PC-9 (cell line): ENCODE data around the gene KLHL35. TPM values are rescaled to one million over a fixed set of nuclear protein-coding genes. Genes with fewer than 3 reads are reported as not detected.
A peak's percentile ranks its signal among the peaks of the same experiment; 100 is the strongest.

Experiments used
- BruUV-seq: library from RNA; stranded (reverse); fragments of 400-500 nt; replicated peaks from 2 replicates; lab custom pipeline; 2021; lab: Mats Ljungman, UMichigan
- CTCF ChIA-PET: fragments of 300-600 bp; sonication (Branson Sonifier 250); formaldehyde crosslinking; loops from one replicate; lab custom pipeline; 2022; ENCODE audit warnings: antibody characterized with exemption; lab: Charles Lee
- POLR2A ChIA-PET: fragments of 300-600 bp; sonication (Branson Sonifier 250); formaldehyde crosslinking; loops from one replicate; lab custom pipeline; 2022; ENCODE audit warnings: antibody characterized with exemption; ENCODE audit not compliant: unreplicated experiment; lab: Charles Lee
- DNase-seq, 2 experiments: peaks; one replicate each; pipeline versions ENCODE4 v3.0.0 to v3.0.0-alpha.2; 2015 to 2022; ENCODE audit warnings: mixed read lengths in 1 of 2
- H2AFZ ChIP-seq: fragments of 200-600 bp; sonication (generic); 2 replicates; pipeline ENCODE4 v1.8.1; 2017; ENCODE audit warnings: antibody characterized with exemption
- H3F3A ChIP-seq: fragments of 200-600 bp; sonication (generic); 2 replicates; pipeline ENCODE4 v1.8.1; 2017; ENCODE audit warnings: antibody characterized with exemption, mild to moderate bottlenecking, low read depth; ENCODE audit not compliant: insufficient read depth
- H3K27ac ChIP-seq: fragments of 200-600 bp; sonication (generic); 2 replicates; pipeline ENCODE4 v1.6.1; 2016; ENCODE audit warnings: mixed run types
- H3K27me3 ChIP-seq: fragments of 200-600 bp; sonication (generic); 2 replicates; pipeline ENCODE4 v1.6.1; 2016; ENCODE audit warnings: low read depth, mixed run types; ENCODE audit not compliant: insufficient read depth
- H3K36me3 ChIP-seq: fragments of 200-600 bp; sonication (generic); 2 replicates; pipeline ENCODE4 v1.6.1; 2016; ENCODE audit warnings: low read depth, mixed run types
- H3K4me1 ChIP-seq: fragments of 200-600 bp; sonication (generic); replicated peaks from 2 replicates; pipeline ENCODE4 v1.6.1; 2016; ENCODE audit warnings: mixed run types; ENCODE audit not compliant: insufficient read depth
- H3K4me2 ChIP-seq: fragments of 200-600 bp; sonication (generic); 2 replicates; pipeline ENCODE4 v1.6.1; 2017; ENCODE audit warnings: mixed run types
- H3K4me3 ChIP-seq: fragments of 200-600 bp; sonication (generic); 2 replicates; pipeline ENCODE4 v1.6.1; 2016; ENCODE audit warnings: mixed run types
- H3K79me2 ChIP-seq: fragments of 200-600 bp; sonication (generic); 2 replicates; pipeline ENCODE4 v1.6.1; 2017; ENCODE audit warnings: low read depth, mixed run types
- H3K9me2 ChIP-seq: fragments of 200-600 bp; sonication (generic); 2 replicates; pipeline ENCODE4 v1.8.1; 2017; ENCODE audit warnings: mild to moderate bottlenecking; ENCODE audit not compliant: insufficient read depth
- H3K9me3 ChIP-seq: fragments of 200-600 bp; sonication (generic); 2 replicates; pipeline ENCODE4 v1.8.1; 2016; ENCODE audit warnings: low read depth; ENCODE audit not compliant: insufficient read depth
- H4K20me1 ChIP-seq: fragments of 200-600 bp; sonication (generic); 2 replicates; pipeline ENCODE4 v1.8.1; 2017; ENCODE audit not compliant: insufficient read depth
- EZH2 ChIP-seq: fragments of 200-600 bp; sonication (generic); IDR thresholded peaks from 2 replicates; pipeline ENCODE4 v1.8.0; 2017; ENCODE audit warnings: antibody characterized with exemption, low read depth
- intact Hi-C: fragments of 100-400 bp; cut with micrococcal nuclease; formaldehyde crosslinking; loops from one replicate; pipeline ENCODE4 v1.10.0; 2022; ENCODE audit not compliant: unreplicated experiment
- total RNA-seq: library from RNA; stranded (reverse); gene quantifications from 2 replicates; pipeline ENCODE4 v1.2.3, GENCODE V29; 2021
- TF ChIP-seq, protein P1 (sequence below): fragments of 200-600 bp; sonication (generic); conservative IDR thresholded peaks from 2 replicates; pipeline ENCODE4 v1.6.1; 2017; ENCODE audit warnings: mixed run types, antibody characterized with exemption, mild to moderate bottlenecking, moderate library complexity

The KLHL35 gene
- total RNA-seq, 1 experiment from 2014 or later, result 11.1 TPM

- ChIA-PET CTCF (no interaction called here), POLR2A (interaction anchor here (0.6 kb wide), 1 partner anchor 610 kb away, joined by 11 read pairs; no protein-coding TSS in a partner anchor)
- Histone ChIP-seq H3K9me2 (no peaks in the 10 kb centered on the region), H3K4me1 (peaks cover 28% of the 10 kb centered on the region), H3F3A (peaks cover 86% of the 10 kb centered on the region), H3K4me3 (peak overlapping the region; percentile 95; the same call in 1 of the 2 replicates), H3K9me3 (no peaks in the 10 kb centered on the region), H3K27ac (peak overlapping the region; percentile 95), H3K79me2 (peaks cover 85% of the 10 kb centered on the region), H3K36me3 (peaks cover 76% of the 10 kb centered on the region), H3K27me3 (no peaks in the 10 kb centered on the region), H3K4me2 (peak overlapping the region; percentile 92), H4K20me1 (peaks cover 80% of the 10 kb centered on the region), H2AFZ (no peak overlapping the region)
- TF ChIP-seq, protein P1, sequence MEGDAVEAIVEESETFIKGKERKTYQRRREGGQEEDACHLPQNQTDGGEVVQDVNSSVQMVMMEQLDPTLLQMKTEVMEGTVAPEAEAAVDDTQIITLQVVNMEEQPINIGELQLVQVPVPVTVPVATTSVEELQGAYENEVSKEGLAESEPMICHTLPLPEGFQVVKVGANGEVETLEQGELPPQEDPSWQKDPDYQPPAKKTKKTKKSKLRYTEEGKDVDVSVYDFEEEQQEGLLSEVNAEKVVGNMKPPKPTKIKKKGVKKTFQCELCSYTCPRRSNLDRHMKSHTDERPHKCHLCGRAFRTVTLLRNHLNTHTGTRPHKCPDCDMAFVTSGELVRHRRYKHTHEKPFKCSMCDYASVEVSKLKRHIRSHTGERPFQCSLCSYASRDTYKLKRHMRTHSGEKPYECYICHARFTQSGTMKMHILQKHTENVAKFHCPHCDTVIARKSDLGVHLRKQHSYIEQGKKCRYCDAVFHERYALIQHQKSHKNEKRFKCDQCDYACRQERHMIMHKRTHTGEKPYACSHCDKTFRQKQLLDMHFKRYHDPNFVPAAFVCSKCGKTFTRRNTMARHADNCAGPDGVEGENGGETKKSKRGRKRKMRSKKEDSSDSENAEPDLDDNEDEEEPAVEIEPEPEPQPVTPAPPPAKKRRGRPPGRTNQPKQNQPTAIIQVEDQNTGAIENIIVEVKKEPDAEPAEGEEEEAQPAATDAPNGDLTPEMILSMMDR, result no peak
- no peak for TF ChIP-seq EZH2
- intact Hi-C loops, result no loop called here
- BruUV-seq, result no TSS peak
- no peak for DNase-seq
Observed at GRCh38 chr11:75403037-75403436, 30.0 kb downstream of the KLHL35 start.

GRCh38 chr11:75402002-75402773 is 30.8 kb downstream of the KLHL35 start:
- Histone ChIP-seq H3K36me3 (peaks cover 71% of the 10 kb centered on the region), H3K9me3 (no peaks in the 10 kb centered on the region), H3K4me2 (peak overlapping the region; percentile 92), H3K4me3 (peak overlapping the region; percentile 95; the same call in 1 of the 2 replicates), H3K9me2 (no peaks in the 10 kb centered on the region), H4K20me1 (peaks cover 71% of the 10 kb centered on the region), H3K27ac (peak overlapping the region; percentile 95), H2AFZ (no peak overlapping the region), H3F3A (peaks cover 77% of the 10 kb centered on the region), H3K27me3 (no peaks in the 10 kb centered on the region), H3K4me1 (peaks cover 28% of the 10 kb centered on the region), H3K79me2 (peaks cover 79% of the 10 kb centered on the region)
- TF ChIP-seq, protein P1, result no peak
- ChIA-PET POLR2A (interaction anchor here (0.6 kb wide), 2 partner anchors 169 to 611 kb away, joined by 4 to 11 read pairs; no protein-coding TSS in a partner anchor), CTCF (no interaction called here)
- intact Hi-C loops, result no loop called here
- DNase-seq, result peak in 1 of 2 experiments; percentile 26
- BruUV-seq, result no TSS peak

GRCh38 chr11:75400146-75400865 is 32.7 kb downstream of the KLHL35 start:
- peaks cover 53% of the 10 kb centered on the region for H4K20me1 ChIP-seq
- H3K9me3 ChIP-seq, result no peaks in the 10 kb centered on the region
- BruUV-seq, result TSS peak; percentile 46
- intact Hi-C loops, result no loop called here
- peaks cover 28% of the 10 kb centered on the region for H3K4me1 ChIP-seq
- POLR2A ChIA-PET, result interaction anchor here (0.5 to 1.0 kb wide), 6 partner anchors 11 to 413 kb away, joined by 3 to 10 read pairs (median 4); no protein-coding TSS in a partner anchor
- H3F3A ChIP-seq, result peaks cover 58% of the 10 kb centered on the region
- no peaks in the 10 kb centered on the region for H3K9me2 ChIP-seq
- peak in 1 of 2 experiments; percentile 37 for DNase-seq
- H3K4me2 ChIP-seq, result peak overlapping the region; percentile 92
- TF ChIP-seq, protein P1, result no peak
- no peak for TF ChIP-seq EZH2
- H3K27me3 ChIP-seq, result no peaks in the 10 kb centered on the region
- H3K27ac ChIP-seq, result peak overlapping the region; percentile 95
- H2AFZ ChIP-seq, result no peak overlapping the region
- H3K4me3 ChIP-seq, result peak overlapping the region; percentile 95
- CTCF ChIA-PET, result interaction anchor here (0.6 to 1.1 kb wide), 3 partner anchors 12 to 142 kb away, joined by 3 to 5 read pairs (median 4); no protein-coding TSS in a partner anchor
- H3K79me2 ChIP-seq, result peaks cover 60% of the 10 kb centered on the region
- peaks cover 54% of the 10 kb centered on the region for H3K36me3 ChIP-seq
